HG02840 (cell line): ENCODE data around the gene CLEC2D.
"Not testable (repeated sequence)": the region's sequence is repeated elsewhere in the genome, so short reads cannot be mapped to it uniquely, and the experiment has no call there.

Source experiments
- ATAC-seq: cut with Tn5 transposase; IDR thresholded peaks from one replicate; pipeline ENCODE4 v1.9.1; 2021; ENCODE audit warnings: mild to moderate bottlenecking, moderate library complexity, moderate number of reproducible peaks; ENCODE audit not compliant: unreplicated experiment, low FRiP score

Gene CLEC2D

GRCh38 chr12:9651265-9651729, 18.2 kb upstream of the CLEC2D start:
- no peak for ATAC-seq

- no peak for ATAC-seq
These were observed 9.5 kb upstream of the CLEC2D start for GRCh38 chr12:9660046-9660445.

GRCh38 chr12:9661720-9662119, 7.8 kb upstream of the CLEC2D start:
- no peak for ATAC-seq

- no peak for ATAC-seq
These were observed 7.0 kb upstream of the CLEC2D start for GRCh38 chr12:9662488-9662887.

GRCh38 chr12:9667403-9668160, 1.9 kb upstream of the CLEC2D start:
- ATAC-seq: peak; percentile 53

- no peak for ATAC-seq
These were observed 1.1 kb upstream of the CLEC2D start for GRCh38 chr12:9668161-9669018.

GRCh38 chr12:9669019-9669326, 540 bp upstream of the CLEC2D start:
- no peak for ATAC-seq

- ATAC-seq: not testable (repeated sequence)
These were observed 2.8 kb downstream of the CLEC2D start for GRCh38 chr12:9672340-9672739.

GRCh38 chr12:9673404-9674225, 4.1 kb downstream of the CLEC2D start:
- ATAC-seq: no peak

- ATAC-seq: no peak
These were observed 4.7 kb downstream of the CLEC2D start for GRCh38 chr12:9674226-9674590.

GRCh38 chr12:9682508-9682907, 13.0 kb downstream of the CLEC2D start:
- not testable (repeated sequence) for ATAC-seq

- not testable (repeated sequence) for ATAC-seq
These were observed 13.4 kb downstream of the CLEC2D start for GRCh38 chr12:9682949-9683348.

- not testable (repeated sequence) for ATAC-seq
These were observed 15.9 kb downstream of the CLEC2D start for GRCh38 chr12:9685366-9685765.

GRCh38 chr12:9685915-9686314, 16.4 kb downstream of the CLEC2D start:
- ATAC-seq: no peak

- ATAC-seq: no peak
These were observed 17.7 kb downstream of the CLEC2D start for GRCh38 chr12:9687228-9687627.

- ATAC-seq: no peak
These were observed 23.4 kb downstream of the CLEC2D start for GRCh38 chr12:9692909-9693308.

GRCh38 chr12:9694241-9694640, 24.7 kb downstream of the CLEC2D start:
- ATAC-seq: no peak

GRCh38 chr12:9695150-9695549, 25.6 kb downstream of the CLEC2D start:
- ATAC-seq: not testable (repeated sequence)

GRCh38 chr12:9695661-9696060, 26.1 kb downstream of the CLEC2D start:
- not testable (repeated sequence) for ATAC-seq

- no peak for ATAC-seq
These were observed 28.1 kb downstream of the CLEC2D start for GRCh38 chr12:9697619-9698018.

- no peak for ATAC-seq
These were observed 29.2 kb downstream of the CLEC2D start for GRCh38 chr12:9698681-9699080.
